Measurements from ENCODE around the gene RAX.
A peak's percentile ranks its signal among the peaks of the same experiment; 100 is the strongest.
"Not testable (repeated sequence)": the region's sequence is repeated elsewhere in the genome, so short reads cannot be mapped to it uniquely, and the experiment has no call there.

RAX gene

GRCh38 chr18:59272221-59272888, 899 bp downstream of the RAX start:
- no peak for DNase-seq

- DNase-seq: no peak
Measured at GRCh38 chr18:59271606-59272220, 1.5 kb downstream of the RAX start.

DNA sequence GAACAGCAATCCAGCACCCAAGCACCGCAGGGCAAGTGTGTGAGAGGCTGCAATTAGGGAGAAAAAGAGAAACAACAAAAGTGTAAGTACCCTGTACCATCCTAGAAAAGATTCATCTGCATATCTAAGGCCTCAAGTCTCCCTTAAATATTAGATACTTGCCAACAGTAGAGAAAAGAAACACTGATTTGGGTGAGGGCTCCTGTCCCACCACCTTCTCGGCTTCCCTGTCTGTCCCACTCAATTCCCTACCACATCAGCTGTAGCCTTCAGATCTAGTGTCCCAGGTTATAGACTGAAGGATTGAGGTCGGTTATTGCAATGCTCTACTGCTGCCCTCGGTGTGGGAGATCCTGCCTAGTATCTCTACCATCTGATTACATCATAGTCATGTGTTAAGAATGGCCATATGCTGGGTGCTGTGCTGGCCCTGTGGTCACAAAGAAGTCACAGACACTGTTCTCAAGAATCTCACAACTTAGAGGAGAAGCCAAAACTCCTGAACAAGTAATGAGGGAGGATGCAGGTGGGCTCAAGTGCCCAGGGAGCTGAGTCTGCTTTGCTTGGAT, 2.5 kb downstream of the RAX start:
- no peak for DNase-seq

- DNase-seq: no peak
Measured at GRCh38 chr18:59269563-59270119, 3.6 kb downstream of the RAX start.

GRCh38 chr18:59268721-59269562, 4.3 kb downstream of the RAX start:
- peak; percentile 72 for DNase-seq

GRCh38 chr18:59268127-59268720, 5.0 kb downstream of the RAX start:
- DNase-seq: no peak

DNA sequence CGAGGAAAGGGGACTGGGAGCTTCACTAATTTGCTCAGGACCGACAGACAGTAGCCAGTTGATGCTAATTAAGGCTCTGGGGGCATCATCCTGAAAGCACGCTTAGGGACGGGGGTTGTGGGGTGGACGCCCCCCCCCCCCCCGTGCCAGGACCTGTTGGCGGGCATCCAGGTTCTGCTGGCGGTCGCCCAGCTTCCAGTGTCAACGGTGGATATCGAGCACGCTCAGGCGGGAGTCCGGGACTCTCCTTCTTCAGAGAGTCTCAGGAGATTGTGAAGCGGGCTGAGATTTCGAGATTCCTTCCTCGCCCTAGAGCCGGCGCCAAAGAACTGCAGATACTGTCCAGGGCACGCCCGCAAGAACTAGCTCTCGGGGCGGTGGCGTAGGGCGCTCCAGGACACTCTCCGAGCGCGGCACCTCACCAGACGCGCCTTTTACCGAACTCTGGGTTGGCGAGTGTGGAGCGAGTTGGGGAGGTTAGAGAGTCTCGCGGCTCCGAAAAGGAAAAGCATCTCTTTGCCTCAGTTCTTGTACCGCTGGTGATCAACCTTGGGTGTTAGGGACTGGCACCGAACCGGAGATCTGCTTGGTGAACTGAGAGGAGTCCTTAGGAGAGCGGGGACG, 5.6 kb downstream of the RAX start:
- no peak for DNase-seq

DNA sequence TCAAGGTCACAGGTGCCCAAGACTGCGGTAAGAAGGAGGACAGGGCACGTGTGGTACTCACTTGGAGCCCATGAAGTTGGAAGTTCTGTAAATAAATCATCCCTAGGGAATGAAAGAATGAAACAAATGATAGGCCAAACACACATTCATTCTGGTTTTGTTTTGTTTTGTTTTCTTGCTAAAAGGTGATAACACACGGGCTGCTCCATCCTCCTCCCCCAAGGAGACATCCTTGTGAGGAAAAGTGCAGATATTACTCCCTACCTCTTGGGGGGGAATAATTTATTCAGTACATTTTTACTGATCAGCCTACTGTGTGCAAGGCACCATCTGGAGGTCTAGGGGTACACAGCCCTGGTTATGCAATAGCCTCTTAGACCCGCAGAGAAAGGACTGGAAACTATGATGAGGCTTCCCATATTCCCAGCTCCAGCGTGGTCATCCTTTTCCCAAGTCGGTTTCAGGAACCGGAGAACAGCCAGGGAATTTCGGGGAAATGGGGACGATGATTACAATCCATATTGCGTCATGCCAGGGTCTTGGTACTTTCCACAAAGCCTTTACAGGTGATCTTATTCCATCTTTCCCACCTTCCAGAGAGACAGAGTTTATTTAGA, 6.3 kb downstream of the RAX start:
- no peak for DNase-seq

DNA sequence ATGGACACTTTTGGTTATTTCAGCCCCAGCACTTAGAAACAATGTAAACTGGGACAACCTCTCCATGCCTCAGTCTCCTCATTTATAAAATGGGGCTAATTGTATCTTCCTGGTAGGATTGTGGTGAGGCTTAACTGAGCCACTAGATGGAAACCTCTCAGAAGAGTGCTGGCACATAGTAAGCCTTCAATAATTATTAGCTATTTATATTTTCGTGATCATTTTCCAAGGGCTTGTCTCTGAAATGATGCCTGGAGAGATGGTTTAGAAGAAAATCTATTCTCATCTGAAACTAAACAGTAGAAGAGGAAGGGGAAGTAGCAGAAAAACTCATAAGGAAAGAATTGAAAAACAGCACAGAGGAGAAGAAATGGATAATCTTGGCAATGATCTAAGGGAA, 6.8 kb downstream of the RAX start:
- DNase-seq: no peak

- no peak for DNase-seq
Measured at GRCh38 chr18:59265974-59266369, 7.3 kb downstream of the RAX start.

- no peak for DNase-seq
Measured at GRCh38 chr18:59265246-59265973, 7.8 kb downstream of the RAX start.

DNA sequence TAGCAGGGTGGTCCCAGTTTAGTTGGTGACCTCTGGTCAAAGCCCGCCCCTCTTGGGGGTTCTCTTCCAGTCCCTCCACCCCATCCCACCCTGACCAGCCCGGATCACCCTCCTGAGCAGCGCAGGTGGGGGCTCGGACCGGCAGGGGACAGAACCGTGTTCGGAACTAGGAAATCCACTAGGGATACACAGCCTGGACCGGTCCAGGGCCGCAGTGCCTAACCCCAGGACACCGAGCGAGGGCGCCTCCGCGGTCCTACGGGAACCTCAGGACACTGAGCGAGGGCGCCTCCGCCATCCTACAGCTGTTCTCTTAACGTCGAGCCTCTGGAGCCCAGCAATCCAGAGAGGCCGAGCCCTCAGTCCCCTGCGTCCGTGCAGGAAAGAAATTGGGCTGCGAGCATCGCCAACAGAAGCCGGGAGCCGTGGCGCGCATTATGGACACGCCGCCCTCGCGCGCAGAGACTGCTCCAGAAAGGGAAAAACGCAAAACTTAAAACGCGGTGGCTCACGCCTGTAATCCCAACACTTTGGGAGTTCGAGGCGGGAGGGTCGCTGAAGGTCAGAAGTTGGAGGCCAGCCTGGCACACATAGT, 8.5 kb downstream of the RAX start:
- DNase-seq: no peak

- DNase-seq: no peak
Measured at GRCh38 chr18:59264121-59264571, 9.1 kb downstream of the RAX start.

DNA sequence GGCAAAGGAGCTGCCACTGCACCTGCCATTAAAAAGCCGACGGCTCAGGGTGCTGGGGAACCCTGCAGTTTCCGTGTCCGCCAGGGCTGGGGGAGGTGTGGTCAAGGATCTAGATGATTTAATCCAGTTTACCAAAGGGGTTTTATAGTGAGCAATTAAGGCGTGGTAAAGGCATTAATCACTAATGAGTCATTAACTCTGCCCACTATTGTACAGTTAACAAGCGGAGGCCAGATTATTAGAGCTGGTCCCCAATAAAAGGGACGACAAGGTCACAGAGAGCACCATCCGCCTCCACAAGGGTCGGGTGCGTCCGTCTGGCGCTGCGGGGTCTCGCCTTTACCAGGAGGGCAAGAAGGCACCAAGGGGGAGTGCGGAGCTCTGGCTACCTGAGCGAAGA, 9.6 kb downstream of the RAX start:
- DNase-seq: no peak

DNA sequence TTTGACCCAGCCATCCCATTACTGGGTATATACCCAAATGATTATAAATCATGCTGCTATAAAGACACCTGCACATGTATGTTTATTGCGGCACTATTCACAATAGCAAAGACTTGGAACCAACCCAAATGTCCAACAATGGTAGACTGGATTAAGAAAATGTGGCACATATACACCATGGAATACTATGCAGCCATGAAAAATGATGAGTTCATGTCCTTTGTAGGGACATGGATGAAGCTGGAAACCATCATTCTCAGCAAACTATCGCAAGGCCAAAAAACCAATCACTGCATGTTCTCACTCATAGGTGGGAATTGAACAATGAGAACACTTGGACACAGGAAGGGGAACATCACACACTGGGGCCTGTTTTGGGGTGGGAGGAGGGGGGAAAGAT, 11.0 kb downstream of the RAX start:
- DNase-seq: not testable (repeated sequence)

- not testable (repeated sequence) for DNase-seq
Measured at GRCh38 chr18:59261842-59262241, 11.4 kb downstream of the RAX start.

- DNase-seq: not testable (repeated sequence)
Measured at GRCh38 chr18:59255491-59255890, 17.8 kb downstream of the RAX start.

- DNase-seq: peak; percentile 78
Measured at GRCh38 chr18:59249199-59249774, 24.0 kb downstream of the RAX start.

- no peak for DNase-seq
Measured at GRCh38 chr18:59246796-59247195, 26.5 kb downstream of the RAX start.

GRCh38 chr18:59242906-59243305, 30.3 kb downstream of the RAX start:
- no peak for DNase-seq
